GM18517 (cell line): ENCODE results near the gene SMARCD2.
"Not testable (repeated sequence)": the region's sequence is repeated elsewhere in the genome, so short reads cannot be mapped to it uniquely, and the experiment has no call there.

ENCODE experiments used
- ATAC-seq: cut with Tn5 transposase; IDR thresholded peaks from one replicate; pipeline ENCODE4 v1.9.1; 2021; ENCODE audit warnings: mild to moderate bottlenecking, moderate library complexity; ENCODE audit not compliant: unreplicated experiment

Gene SMARCD2

DNA sequence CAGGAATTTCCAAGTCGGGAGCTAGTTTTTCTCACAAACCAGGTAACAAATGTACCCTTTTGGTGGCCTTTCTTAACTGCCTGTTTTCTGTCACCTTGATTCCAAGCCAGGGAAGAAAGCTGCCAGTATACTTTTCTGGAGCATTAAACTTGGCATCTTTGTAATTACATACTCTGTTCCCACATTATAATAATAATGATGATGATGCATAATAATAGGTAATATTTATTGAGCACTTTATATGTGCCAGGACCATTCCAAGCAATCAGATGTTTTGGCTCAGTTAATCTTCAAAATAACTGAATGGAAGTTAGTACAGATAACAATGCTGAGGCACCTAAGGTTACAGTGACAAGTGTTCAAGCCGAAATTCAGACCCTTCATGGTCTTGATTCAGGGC lies 26.4 kb downstream of the SMARCD2 start:
- ATAC-seq: no peak

DNA sequence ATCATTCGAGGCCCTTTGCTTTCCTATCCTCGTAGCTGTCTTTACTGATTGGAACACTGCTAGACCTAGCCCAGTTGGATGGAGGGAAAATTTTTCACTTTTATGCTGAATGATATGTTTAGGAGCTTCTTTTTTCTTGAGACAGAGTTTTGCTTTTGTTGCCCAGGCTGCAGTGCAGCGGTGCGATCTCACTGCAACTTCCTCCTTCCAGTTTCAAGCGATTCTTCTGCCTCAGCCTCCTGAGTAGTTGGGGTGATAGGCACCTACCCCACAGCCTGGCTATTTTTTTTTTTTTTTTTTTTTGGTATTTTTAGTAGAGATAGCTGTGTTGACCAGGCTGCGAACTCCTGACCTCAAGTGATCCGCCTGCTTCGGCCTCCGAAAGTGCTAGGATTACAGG lies 32.5 kb downstream of the SMARCD2 start:
- ATAC-seq: no peak

DNA sequence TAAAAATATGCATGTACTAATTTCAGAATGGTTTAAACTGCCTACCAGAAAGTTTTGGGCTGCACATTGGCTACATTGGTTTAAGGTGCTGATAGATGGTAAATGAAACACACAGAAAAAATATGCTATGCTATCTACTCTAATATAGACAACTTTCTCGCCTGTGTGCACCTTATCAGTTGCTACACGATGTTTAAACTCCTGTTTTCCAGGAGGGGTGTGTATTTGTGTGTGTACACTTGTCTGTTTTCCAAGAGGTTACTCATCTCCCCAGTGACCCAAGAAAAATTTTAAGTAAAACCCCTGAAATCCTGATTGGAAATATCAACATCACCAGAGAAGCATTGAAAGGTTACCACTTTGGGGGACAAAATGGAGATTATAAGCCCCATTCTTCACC lies 36.9 kb downstream of the SMARCD2 start:
- no peak for ATAC-seq

DNA sequence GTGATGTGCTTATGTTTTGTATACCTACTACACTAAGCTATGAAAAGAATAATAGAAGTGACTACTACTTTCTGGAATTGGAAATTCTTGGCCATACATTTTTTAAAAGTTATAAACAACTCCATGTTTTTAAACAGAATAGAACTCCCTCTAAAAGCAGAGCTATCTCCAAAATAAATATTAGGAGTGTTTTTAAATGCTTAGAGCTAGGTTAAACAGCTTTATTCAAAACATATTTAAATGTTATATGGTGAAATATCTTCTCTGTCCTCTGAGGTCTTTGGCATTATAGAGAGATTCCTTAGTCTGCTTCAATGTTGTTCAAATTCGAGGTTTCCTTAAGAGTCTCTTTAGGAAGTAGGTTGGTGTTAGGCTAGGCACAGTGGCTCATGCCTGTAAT lies 38.2 kb downstream of the SMARCD2 start:
- ATAC-seq: no peak

DNA sequence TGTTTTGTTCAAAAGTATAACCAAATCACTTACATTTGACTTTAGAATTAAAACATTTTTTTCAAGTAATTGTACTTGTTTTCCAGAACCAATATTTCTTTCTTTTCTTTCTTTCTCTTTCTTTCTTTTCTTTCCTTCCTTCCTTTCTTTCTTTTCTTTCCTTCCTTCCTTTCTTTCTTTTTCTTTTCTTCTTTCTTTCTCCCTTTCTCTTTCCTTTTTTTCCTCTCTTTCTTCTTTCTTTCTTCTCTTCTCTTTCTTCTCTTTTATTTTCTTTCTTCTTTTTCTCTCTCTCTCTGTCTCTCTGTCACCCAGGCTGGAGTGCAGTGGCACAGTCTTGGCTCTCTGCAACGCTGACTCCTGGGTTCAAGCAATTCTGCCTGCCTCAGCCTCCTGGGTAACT lies 41.7 kb downstream of the SMARCD2 start:
- no peak for ATAC-seq

DNA sequence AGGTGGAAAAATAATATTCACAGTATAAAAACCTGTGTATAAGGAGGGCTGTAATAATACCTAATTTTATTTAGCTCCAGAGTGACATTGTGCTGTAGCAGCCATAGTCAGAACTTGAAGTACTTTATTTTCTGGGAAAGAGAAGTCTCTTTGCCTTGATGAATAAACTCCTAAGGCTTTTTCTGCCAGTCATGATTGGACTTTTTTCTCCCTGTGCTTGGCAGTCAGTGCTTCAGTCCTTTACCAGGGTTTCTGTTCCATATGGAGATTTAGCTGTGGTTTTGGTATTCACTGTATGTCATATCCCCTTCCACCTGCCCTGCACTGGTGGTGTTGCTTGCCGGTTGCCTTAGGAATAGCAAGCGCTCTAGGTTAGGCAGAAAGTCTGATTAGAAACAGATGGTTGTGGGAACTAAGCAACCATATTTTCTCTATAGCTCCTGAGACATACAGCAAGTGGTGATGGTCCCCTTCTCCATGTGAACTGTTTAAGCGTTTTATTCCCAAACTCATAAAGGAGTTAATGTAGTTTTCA lies 43.8 kb downstream of the SMARCD2 start:
- no peak for ATAC-seq

DNA sequence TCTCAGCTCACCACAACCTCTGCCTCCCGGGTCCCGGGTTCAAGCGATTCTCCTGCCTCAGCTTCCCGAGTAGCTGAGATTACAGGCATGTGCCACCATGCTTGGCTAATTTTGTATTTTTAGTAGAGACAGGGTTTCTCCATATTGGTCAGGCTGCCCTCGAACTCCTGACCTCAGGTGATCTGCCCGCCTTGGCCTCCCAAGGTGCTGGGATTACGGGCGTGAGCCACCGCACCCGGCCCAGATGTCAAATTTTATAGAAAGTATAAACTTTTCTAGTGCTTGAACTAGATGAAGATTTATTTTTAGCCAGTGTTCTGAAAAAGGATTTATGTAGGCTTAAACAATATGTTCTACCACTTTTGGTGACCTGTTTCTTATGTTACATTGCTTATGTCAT lies 46.1 kb downstream of the SMARCD2 start:
- not testable (repeated sequence) for ATAC-seq

DNA sequence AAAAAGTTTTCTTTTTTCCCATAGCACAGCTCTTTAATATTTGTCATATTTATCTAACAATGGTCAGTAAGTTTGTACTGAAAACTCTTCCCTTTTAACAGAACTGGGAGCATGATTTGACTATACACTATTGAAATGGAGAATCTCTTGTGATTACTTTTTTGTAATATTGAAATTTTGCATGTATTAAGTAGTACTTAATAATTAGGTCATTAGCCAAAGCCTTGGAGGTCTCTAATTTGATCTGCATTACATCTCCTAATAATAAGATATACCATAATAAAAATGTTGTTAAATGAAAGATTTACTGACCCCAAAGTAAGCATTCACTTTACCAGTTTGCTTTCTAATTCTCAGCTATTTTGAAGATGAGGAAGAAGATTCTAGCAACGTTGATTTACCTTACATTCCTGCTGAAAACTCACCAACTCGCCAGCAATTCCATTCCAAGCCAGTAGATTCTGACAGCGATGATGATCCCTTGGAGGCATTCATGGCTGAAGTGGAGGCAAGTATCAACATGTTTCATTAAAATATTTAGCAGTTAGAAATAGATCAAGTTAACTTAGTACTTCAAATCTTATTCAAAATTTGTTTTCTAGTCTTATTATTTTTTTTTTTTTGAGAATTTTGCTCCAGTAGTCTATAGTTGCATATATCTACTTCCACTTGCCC lies 50.3 kb downstream of the SMARCD2 start:
- ATAC-seq: no peak

DNA sequence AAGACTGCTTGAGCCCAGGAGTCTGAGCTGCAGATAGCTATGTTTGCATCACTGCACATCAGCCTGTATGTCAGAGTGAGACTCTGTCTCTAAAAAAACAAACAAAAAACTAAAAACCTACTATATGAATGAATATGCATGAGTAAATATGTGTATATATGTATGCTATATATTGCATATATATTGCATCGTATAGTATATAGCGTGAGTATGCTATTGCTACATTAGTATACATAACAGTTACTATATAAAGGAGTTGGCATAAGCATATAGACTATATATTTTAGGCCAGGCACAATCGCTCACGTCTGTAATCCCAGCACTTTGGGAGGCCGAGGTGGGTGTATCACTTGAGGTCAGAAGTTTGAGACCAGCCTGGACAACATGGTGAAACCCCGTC lies 52.4 kb downstream of the SMARCD2 start:
- ATAC-seq: no peak

DNA sequence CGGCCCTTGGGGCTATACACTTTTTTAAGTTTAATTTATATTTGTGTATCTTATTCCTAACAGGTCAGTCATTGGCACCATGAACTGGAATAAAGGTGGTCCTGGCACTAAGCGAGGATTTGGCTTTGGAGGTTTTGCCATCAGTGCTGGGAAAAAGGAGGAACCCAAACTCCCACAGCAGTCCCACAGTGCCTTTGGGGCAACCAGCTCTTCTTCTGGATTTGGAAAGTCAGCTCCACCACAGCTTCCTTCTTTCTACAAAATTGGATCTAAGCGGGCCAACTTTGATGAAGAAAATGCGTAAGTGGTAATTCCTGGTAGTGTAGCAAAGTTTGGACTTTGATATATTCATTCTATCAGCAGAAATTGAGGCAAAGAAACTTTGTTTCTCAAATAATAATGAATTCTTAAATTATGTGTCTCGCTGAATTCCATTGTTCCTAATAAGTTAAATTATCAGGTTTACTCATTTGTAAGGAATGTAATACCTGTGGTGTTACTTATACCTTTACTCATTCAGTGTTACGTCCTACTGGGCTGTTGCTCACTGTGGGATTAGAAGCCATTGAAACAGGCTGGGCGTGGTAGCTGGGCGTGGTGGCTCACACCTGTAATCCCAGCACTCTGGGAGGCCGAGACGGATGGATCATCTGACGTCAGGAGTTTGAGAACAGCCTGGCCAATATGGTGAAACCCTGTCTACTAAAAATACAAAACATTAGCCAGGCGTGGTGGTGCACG lies 55.3 kb downstream of the SMARCD2 start:
- ATAC-seq: no peak

DNA sequence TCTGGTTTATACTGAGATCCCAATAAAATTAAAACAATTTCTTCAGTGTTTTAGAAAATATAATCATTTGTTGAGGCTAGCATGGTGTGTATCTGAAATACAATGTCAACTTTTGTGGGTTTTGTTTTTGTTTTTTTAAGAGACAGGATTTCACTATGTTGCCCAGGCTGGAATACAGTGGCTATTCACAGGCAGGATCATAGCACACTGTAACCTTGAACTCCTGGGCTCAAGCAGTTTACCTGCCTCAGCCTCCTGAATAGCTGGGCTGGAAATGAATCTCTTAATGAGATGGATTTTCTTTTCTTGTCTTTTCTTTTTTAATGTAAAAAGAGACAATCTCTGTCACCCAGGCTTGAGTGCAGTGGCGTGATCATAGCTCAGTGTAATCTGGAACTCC lies 56.4 kb downstream of the SMARCD2 start:
- ATAC-seq: no peak

DNA sequence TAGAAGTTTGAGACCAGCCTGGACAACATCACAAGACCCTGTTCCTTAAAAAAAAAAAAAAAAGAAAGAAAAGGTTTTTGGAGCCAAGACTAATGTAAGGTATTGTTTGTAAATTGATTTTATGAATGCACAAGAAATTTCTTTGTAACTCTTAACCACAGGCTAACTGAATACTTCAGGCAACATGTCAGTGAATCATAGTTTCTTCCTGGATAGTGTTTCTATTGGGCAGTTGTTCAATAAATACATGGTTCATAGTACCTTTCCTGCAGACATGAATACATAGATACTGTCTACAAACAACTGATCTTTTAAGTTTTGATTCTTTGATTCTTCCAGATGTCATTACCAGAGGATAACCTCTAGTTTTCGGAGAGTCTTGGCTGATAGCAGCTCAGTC lies 56.9 kb downstream of the SMARCD2 start:
- ATAC-seq: no peak

DNA sequence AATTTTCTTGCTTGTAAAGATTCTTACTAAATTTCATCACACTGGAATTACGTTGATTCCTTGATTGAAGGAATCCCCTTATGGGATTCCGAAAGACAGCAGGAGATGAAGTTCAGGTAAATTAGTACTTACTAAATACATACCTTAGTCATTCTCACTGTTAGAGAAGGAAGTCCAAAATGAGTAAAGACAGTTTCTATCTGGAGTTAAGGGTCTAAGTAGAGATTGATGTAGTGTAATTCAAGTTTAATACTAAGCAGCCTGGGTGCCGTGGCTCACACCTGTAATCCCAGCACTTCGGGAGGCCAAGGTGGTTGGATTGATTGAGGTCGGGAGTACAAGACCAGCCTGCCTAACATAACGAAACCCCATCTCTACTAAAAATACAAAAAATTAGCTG lies 59.0 kb downstream of the SMARCD2 start:
- ATAC-seq: no peak
